Endodermal cell (in vitro differentiated cells): Measurements from ENCODE around the gene DHRS7B. TPM values are rescaled to one million over a fixed set of nuclear protein-coding genes. Genes with fewer than 3 reads are reported as not detected.

Experiments
- DNase-seq: peaks from one replicate; pipeline ENCODE4 v3.0.0-alpha.2; 2017
- H3K27ac ChIP-seq: 2 replicates; pipeline ENCODE4 v1.5.1; 2013; ENCODE audit warnings: mild to moderate bottlenecking, low read depth, low read length, moderate library complexity
- H3K27me3 ChIP-seq: 2 replicates; pipeline ENCODE4 v1.6.1; 2013; ENCODE audit warnings: mild to moderate bottlenecking, low read length, moderate library complexity; ENCODE audit not compliant: insufficient read depth, control insufficient read depth, poor library complexity, severe bottlenecking
- H3K36me3 ChIP-seq: 2 replicates; pipeline ENCODE4 v1.7.0; 2013; ENCODE audit warnings: mild to moderate bottlenecking, low read length, moderate library complexity; ENCODE audit not compliant: control insufficient read depth, insufficient read depth
- H3K4me1 ChIP-seq: one replicate; pipeline ENCODE4 v1.7.0; 2013; ENCODE audit warnings: low read length; ENCODE audit not compliant: control insufficient read depth, insufficient read depth
- H3K4me3 ChIP-seq: 2 replicates; pipeline ENCODE4 v1.5.1; 2013; ENCODE audit warnings: mild to moderate bottlenecking, low read length, moderate library complexity
- H3K9ac ChIP-seq: 2 replicates; pipeline ENCODE4 v1.6.1; 2013; ENCODE audit warnings: mild to moderate bottlenecking, low read length, moderate library complexity; ENCODE audit not compliant: poor library complexity, severe bottlenecking; ENCODE audit errors: extremely low read depth
- H3K9me3 ChIP-seq: 2 replicates; pipeline ENCODE4 v1.6.1; 2013; ENCODE audit warnings: mild to moderate bottlenecking, low read length, moderate library complexity; ENCODE audit not compliant: control insufficient read depth
- H3K27ac Mint-ChIP-seq: 2 replicates; pipeline ENCODE4 v1.8.0; 2020; ENCODE audit warnings: mixed read lengths
- H3K27me3 Mint-ChIP-seq: 2 replicates; pipeline ENCODE4 v1.8.0; 2021; ENCODE audit warnings: mild to moderate bottlenecking, mixed read lengths; ENCODE audit not compliant: insufficient read depth
- H3K36me3 Mint-ChIP-seq: 2 replicates; pipeline ENCODE4 v1.8.0; 2020; ENCODE audit warnings: low read depth, mixed read lengths
- H3K4me1 Mint-ChIP-seq: 2 replicates; pipeline ENCODE4 v1.8.0; 2020; ENCODE audit warnings: mixed read lengths
- H3K4me3 Mint-ChIP-seq: 2 replicates; pipeline ENCODE4 v1.8.0; 2020; ENCODE audit warnings: mild to moderate bottlenecking, moderate library complexity, mixed read lengths
- H3K9me3 Mint-ChIP-seq: 2 replicates; pipeline ENCODE4 v1.8.0; 2020; ENCODE audit warnings: mild to moderate bottlenecking, mixed read lengths
- CTCF ChIP-seq: fragments of 200-600 bp; sonication (generic); conservative IDR thresholded peaks from 2 replicates; pipeline ENCODE4 v1.5.0; 2021; ENCODE audit warnings: antibody characterized with exemption, mild to moderate bottlenecking
- WGBS, 2 experiments: methylation state at CpG; one replicate each; pipeline versions ENCODE4 v1.1.5 to v1.1.7; 2013; ENCODE audit warnings: missing lambda C conversion rate in 2 of 2, mixed read lengths in 1 of 2; ENCODE audit not compliant: insufficient coverage in 1 of 2, insufficient read length in 1 of 2; 5-methylcytosine and 5-hydroxymethylcytosine counted together
- total RNA-seq, 2 donors: library from RNA; stranded (reverse); fragmentation: NEBNext Ultra II Directional in 1 of 2; extraction: Animal tissue kit (Norgen Biotek cat#: 25700) in 1 of 2; gene quantifications; 2 replicates in 1 of 2; 3 replicates in 1 of 2; pipeline ENCODE4 v1.2.1, GENCODE V29; 2021

The DHRS7B gene
- total RNA-seq, 2 donors from 2014 or later, result 20.8 to 24.2 TPM

- no peak for TF ChIP-seq CTCF
- no peak overlapping the region for H3K4me3 Mint-ChIP-seq
- peaks cover 23% of the 10 kb centered on the region for H3K9me3 Mint-ChIP-seq
- H3K27ac ChIP-seq, result no peak overlapping the region
- no peaks in the 10 kb centered on the region for H3K27me3 ChIP-seq
- H3K4me3 ChIP-seq, result no peak overlapping the region
- H3K27me3 Mint-ChIP-seq, result no peaks in the 10 kb centered on the region
- no peaks in the 10 kb centered on the region for H3K4me1 ChIP-seq
- H3K4me1 Mint-ChIP-seq, result peaks cover 3% of the 10 kb centered on the region
- no peaks in the 10 kb centered on the region for H3K36me3 ChIP-seq
- H3K9me3 ChIP-seq, result peaks cover 28% of the 10 kb centered on the region
- no peak overlapping the region for H3K27ac Mint-ChIP-seq
- H3K9ac ChIP-seq, result no peak overlapping the region
- WGBS, 2 experiments, result 86 to 100% methylated on average over 1 of the region's 1 CpG
- peaks cover 2% of the 10 kb centered on the region for H3K36me3 Mint-ChIP-seq
- DNase-seq, result no peak
Observed at GRCh38 chr17:21157586-21158370, 31.0 kb downstream of the DHRS7B start.

- Mint-ChIP-seq H3K27ac (no peak overlapping the region), H3K4me3 (no peak overlapping the region), H3K27me3 (no peaks in the 10 kb centered on the region), H3K36me3 (peaks cover 8% of the 10 kb centered on the region), H3K4me1 (peaks cover 3% of the 10 kb centered on the region), H3K9me3 (peaks cover 4% of the 10 kb centered on the region)
- Histone ChIP-seq H3K9ac (no peak overlapping the region), H3K27ac (no peak overlapping the region), H3K27me3 (no peaks in the 10 kb centered on the region), H3K9me3 (peaks cover 5% of the 10 kb centered on the region), H3K4me1 (no peaks in the 10 kb centered on the region), H3K36me3 (no peaks in the 10 kb centered on the region), H3K4me3 (no peak overlapping the region)
- no peak for DNase-seq
- no peak for TF ChIP-seq CTCF
Observed at GRCh38 chr17:21160401-21160800, 33.6 kb downstream of the DHRS7B start.

GRCh38 chr17:21161498-21162393 is 35.0 kb downstream of the DHRS7B start:
- no peak for DNase-seq
- 84 to 85% methylated on average over 7 of the region's 7 CpGs for WGBS, 2 experiments
- H3K27ac Mint-ChIP-seq, result no peak overlapping the region
- H3K27me3 ChIP-seq, result no peaks in the 10 kb centered on the region
- H3K36me3 ChIP-seq, result no peaks in the 10 kb centered on the region
- H3K9me3 Mint-ChIP-seq, result peaks cover 2% of the 10 kb centered on the region
- peaks cover 3% of the 10 kb centered on the region for H3K4me1 Mint-ChIP-seq
- H3K4me3 Mint-ChIP-seq, result no peak overlapping the region
- no peak overlapping the region for H3K9ac ChIP-seq
- H3K27ac ChIP-seq, result no peak overlapping the region
- H3K27me3 Mint-ChIP-seq, result no peaks in the 10 kb centered on the region
- TF ChIP-seq CTCF, result no peak
- H3K4me1 ChIP-seq, result no peaks in the 10 kb centered on the region
- H3K9me3 ChIP-seq, result no peaks in the 10 kb centered on the region
- H3K4me3 ChIP-seq, result no peak overlapping the region
- peaks cover 8% of the 10 kb centered on the region for H3K36me3 Mint-ChIP-seq
